Neural crest cell (in vitro differentiated cells): ENCODE results near the gene GALNT14. TPM values are rescaled to one million over a fixed set of nuclear protein-coding genes. Genes with fewer than 3 reads are reported as not detected.

ENCODE experiments used
- DNase-seq: peaks from one replicate; pipeline ENCODE4 v3.0.0; 2021; ENCODE audit warnings: low read depth, mixed read lengths, low spot score
- H3K27ac Mint-ChIP-seq: one replicate; pipeline ENCODE4 v1.8.0; 2021; ENCODE audit warnings: mild to moderate bottlenecking, mixed read lengths; ENCODE audit not compliant: unreplicated experiment
- H3K27me3 Mint-ChIP-seq: 2 replicates; pipeline ENCODE4 v1.8.0; 2021; ENCODE audit warnings: low read depth, mild to moderate bottlenecking, mixed read lengths
- H3K36me3 Mint-ChIP-seq: 2 replicates; pipeline ENCODE4 v1.8.0; 2021; ENCODE audit warnings: low read depth, mild to moderate bottlenecking, mixed read lengths
- H3K4me1 Mint-ChIP-seq: 2 replicates; pipeline ENCODE4 v1.8.0; 2021; ENCODE audit warnings: mixed read lengths
- H3K4me3 Mint-ChIP-seq: one replicate; pipeline ENCODE4 v1.8.0; 2021; ENCODE audit warnings: mild to moderate bottlenecking, mixed read lengths
- H3K9me3 Mint-ChIP-seq: 2 replicates; pipeline ENCODE4 v1.8.0; 2021; ENCODE audit warnings: mixed read lengths
- total RNA-seq: library from RNA; stranded (reverse); gene quantifications from 2 replicates; pipeline ENCODE4 v1.2.1, GENCODE V29; 2021
- TF ChIP-seq, protein P1 (sequence below): fragments of 200-600 bp; sonication (generic); conservative IDR thresholded peaks from 2 replicates; pipeline ENCODE4 v1.5.0; 2021; ENCODE audit warnings: antibody characterized with exemption, mild to moderate bottlenecking

Gene GALNT14
- total RNA-seq, 1 donor from 2014 or later = 1.5 TPM

DNA sequence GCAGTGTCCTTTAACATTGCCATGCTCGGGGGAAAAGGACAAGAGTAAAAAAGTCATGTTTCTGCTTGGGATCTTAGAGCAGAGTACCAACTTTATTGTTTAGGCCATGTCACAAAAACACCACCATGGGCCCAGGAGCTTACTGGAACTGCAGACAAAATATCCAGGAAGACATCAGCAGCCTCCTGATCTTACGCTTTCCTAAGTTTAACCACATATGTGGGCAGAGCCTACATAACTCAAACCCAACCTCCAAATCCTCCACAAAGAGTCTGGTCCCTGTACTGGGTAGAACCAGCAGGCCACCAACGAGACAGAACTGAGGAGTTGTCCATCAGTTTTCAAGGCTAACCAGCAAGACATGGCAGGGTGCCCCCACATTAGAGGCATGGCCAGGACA is 10.3 kb downstream of the GALNT14 start:
- no peak for DNase-seq
- no peak overlapping the region for H3K4me3 Mint-ChIP-seq
- TF ChIP-seq, protein P1, sequence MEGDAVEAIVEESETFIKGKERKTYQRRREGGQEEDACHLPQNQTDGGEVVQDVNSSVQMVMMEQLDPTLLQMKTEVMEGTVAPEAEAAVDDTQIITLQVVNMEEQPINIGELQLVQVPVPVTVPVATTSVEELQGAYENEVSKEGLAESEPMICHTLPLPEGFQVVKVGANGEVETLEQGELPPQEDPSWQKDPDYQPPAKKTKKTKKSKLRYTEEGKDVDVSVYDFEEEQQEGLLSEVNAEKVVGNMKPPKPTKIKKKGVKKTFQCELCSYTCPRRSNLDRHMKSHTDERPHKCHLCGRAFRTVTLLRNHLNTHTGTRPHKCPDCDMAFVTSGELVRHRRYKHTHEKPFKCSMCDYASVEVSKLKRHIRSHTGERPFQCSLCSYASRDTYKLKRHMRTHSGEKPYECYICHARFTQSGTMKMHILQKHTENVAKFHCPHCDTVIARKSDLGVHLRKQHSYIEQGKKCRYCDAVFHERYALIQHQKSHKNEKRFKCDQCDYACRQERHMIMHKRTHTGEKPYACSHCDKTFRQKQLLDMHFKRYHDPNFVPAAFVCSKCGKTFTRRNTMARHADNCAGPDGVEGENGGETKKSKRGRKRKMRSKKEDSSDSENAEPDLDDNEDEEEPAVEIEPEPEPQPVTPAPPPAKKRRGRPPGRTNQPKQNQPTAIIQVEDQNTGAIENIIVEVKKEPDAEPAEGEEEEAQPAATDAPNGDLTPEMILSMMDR = no peak
- peaks cover 14% of the 10 kb centered on the region for H3K27me3 Mint-ChIP-seq
- no peak overlapping the region for H3K27ac Mint-ChIP-seq
- H3K36me3 Mint-ChIP-seq = no peaks in the 10 kb centered on the region
- H3K9me3 Mint-ChIP-seq = no peaks in the 10 kb centered on the region
- peaks cover 10% of the 10 kb centered on the region for H3K4me1 Mint-ChIP-seq

DNA sequence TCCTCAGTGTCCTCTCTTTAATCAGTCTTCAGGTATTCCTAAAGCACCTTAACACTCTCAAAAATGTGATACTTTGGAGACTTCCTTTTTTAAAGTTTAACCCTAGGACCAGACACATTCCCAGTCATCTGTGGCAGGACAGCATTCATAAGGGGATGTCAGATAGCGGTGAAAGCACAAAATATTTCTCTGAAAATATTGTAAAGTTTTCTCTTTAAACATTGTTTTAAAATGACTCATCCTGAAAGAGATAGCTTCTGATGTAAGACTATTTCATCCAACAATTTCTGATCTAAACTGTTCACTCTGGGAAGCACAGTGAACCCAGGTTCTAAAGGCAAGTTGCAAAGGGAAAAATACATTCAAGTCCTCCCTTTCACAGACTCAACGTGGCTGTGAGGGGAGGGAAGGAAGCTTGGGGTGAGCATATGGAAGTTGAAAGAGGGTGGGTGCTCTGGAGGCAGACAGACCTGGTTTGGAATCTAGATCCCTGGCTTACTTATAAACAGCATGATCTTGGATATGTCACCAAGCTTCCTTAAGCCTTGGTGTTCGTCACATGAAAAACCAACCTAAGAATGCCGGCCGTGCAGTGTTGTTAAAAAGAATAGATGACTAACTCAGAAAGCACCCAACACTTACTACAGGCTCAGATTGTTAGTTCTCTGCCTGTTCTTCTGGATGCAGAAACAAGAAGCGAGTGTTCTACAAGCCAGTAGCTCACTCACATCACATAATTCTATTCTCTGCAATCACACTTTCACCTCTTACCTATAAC is 12.1 kb downstream of the GALNT14 start:
- H3K27me3 Mint-ChIP-seq = peaks cover 12% of the 10 kb centered on the region
- no peaks in the 10 kb centered on the region for H3K9me3 Mint-ChIP-seq
- DNase-seq = no peak
- no peak overlapping the region for H3K4me3 Mint-ChIP-seq
- no peaks in the 10 kb centered on the region for H3K36me3 Mint-ChIP-seq
- H3K4me1 Mint-ChIP-seq = peaks cover 10% of the 10 kb centered on the region
- no peak overlapping the region for H3K27ac Mint-ChIP-seq
- TF ChIP-seq, protein P1 = no peak

DNA sequence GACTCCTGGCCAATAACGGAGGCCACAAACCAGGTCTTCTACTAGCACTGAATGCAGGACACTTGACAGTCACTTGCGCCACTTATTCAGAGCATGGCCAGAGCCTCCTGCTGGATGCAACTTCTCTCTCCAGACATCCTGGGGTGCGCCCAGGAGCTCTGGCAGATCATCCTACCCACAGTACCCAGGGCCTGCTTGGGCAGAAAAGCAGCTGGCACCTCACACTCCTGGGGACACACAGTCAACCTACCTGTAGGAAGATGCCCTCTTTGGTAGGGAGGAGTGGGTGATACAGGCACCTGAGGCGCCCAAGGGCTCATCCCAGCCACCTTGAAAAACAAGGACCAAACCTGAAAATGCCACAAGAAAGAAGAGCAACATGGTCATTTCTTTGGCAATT is 13.3 kb downstream of the GALNT14 start:
- Mint-ChIP-seq H3K27ac (no peak overlapping the region), H3K9me3 (no peaks in the 10 kb centered on the region), H3K4me1 (peaks cover 5% of the 10 kb centered on the region), H3K27me3 (peaks cover 12% of the 10 kb centered on the region), H3K4me3 (no peak overlapping the region), H3K36me3 (no peaks in the 10 kb centered on the region)
- TF ChIP-seq, protein P1 = no peak
- no peak for DNase-seq

DNA sequence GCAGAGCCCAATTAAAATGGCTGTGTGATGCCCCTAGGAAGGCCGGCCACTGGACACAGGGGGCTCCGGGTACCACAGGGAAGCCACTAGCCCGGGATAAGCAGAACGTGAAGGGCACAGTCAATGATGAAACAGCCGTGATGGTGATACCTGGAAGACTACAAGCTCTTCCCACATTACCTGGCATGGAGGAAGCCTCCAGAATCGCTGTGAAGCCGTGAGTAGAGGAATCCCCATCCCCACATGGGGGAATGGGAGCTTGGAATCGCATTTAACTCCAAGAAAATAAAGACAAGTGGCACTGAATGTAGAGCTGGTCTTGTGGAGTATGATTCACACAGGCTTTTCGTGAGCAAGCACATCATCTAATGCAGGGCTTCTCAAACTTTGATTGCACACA is 16.1 kb downstream of the GALNT14 start:
- H3K4me1 Mint-ChIP-seq = no peaks in the 10 kb centered on the region
- DNase-seq = no peak
- TF ChIP-seq, protein P1 = no peak
- H3K9me3 Mint-ChIP-seq = peaks cover 3% of the 10 kb centered on the region
- H3K36me3 Mint-ChIP-seq = no peaks in the 10 kb centered on the region
- no peak overlapping the region for H3K4me3 Mint-ChIP-seq
- H3K27ac Mint-ChIP-seq = no peak overlapping the region
- H3K27me3 Mint-ChIP-seq = peaks cover 15% of the 10 kb centered on the region

DNA sequence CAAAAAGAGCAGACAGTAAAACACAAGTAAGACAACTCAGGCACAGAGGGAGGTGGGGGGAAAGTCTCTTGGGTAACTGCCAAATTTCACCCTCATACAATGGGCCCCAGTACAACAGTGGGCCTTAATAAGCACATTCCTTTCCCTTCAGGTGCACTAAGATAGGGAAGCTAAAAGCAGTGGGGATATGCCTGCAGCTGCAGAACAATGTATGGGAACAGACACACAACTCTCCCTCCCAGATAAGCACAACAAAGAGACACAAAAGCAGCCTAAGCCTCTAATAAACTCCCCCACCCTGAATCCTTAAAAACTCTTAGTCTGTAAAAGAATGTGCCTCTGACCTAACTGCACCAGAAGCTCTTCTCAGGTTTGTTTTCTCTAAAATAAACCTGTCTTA is 24.5 kb downstream of the GALNT14 start:
- TF ChIP-seq, protein P1 = no peak
- Mint-ChIP-seq H3K27ac (no peak overlapping the region), H3K4me3 (no peak overlapping the region), H3K36me3 (no peaks in the 10 kb centered on the region), H3K27me3 (peaks cover 7% of the 10 kb centered on the region), H3K9me3 (peaks cover 3% of the 10 kb centered on the region), H3K4me1 (no peaks in the 10 kb centered on the region)
- no peak for DNase-seq
